Fibroblast of lung (primary cell): ENCODE measurements around the gene GMPS. TPM values are rescaled to one million over a fixed set of nuclear protein-coding genes. Genes with fewer than 3 reads are reported as not detected.

Experiments
- DNase-seq, 2 donors: peaks; one replicate each; pipeline versions ENCODE4 v3.0.0 to v3.0.0-alpha.2; 2010; ENCODE audit warnings: low read depth in 2 of 2
- H2AFZ ChIP-seq: 2 replicates; pipeline ENCODE4 v1.5.1; 2012; ENCODE audit warnings: low read length, control low read depth, inconsistent platforms
- H3K27ac ChIP-seq: 2 replicates; pipeline ENCODE4 v1.5.1; 2011; ENCODE audit warnings: low read length, control low read depth; ENCODE audit not compliant: insufficient read depth
- H3K27me3 ChIP-seq: 2 replicates; pipeline ENCODE4 v1.5.1; 2011; ENCODE audit warnings: mild to moderate bottlenecking, low read length; ENCODE audit not compliant: control insufficient read depth, insufficient read depth
- H3K36me3 ChIP-seq: 2 replicates; pipeline ENCODE4 v1.5.1; 2011; ENCODE audit warnings: low read length; ENCODE audit not compliant: control insufficient read depth, insufficient read depth
- H3K4me1 ChIP-seq: 2 replicates; pipeline ENCODE4 v1.5.1; 2011; ENCODE audit warnings: low read length; ENCODE audit not compliant: control insufficient read depth, insufficient read depth; ENCODE audit errors: extremely low read depth
- H3K4me2 ChIP-seq: 2 replicates; pipeline ENCODE4 v1.5.1; 2011; ENCODE audit warnings: low read length, control low read depth; ENCODE audit not compliant: insufficient read depth; ENCODE audit errors: extremely low read depth
- H3K4me3 ChIP-seq, 4 experiments: fragments of 200-600 bp in 1 of 4; sonication (generic) in 1 of 4; replicated peaks in 1 of 4; 2 replicates each; pipeline ENCODE4 v1.5.1; 2011 to 2016; ENCODE audit warnings: low read length in 4 of 4, low read depth in 3 of 4, mild to moderate bottlenecking in 3 of 4, control low read depth in 2 of 4, inconsistent platforms in 1 of 4, mixed read lengths in 1 of 4; ENCODE audit not compliant: insufficient read depth in 1 of 4; ENCODE audit errors: control extremely low read depth in 1 of 4
- H3K79me2 ChIP-seq: 2 replicates; pipeline ENCODE4 v1.5.1; 2012; ENCODE audit warnings: mild to moderate bottlenecking, low read length, inconsistent platforms; ENCODE audit not compliant: control insufficient read depth, insufficient read depth
- H3K9ac ChIP-seq: 2 replicates; pipeline ENCODE4 v1.5.1; 2011; ENCODE audit warnings: mild to moderate bottlenecking, low read length, control low read depth; ENCODE audit not compliant: insufficient read depth
- H3K9me3 ChIP-seq: 2 replicates; pipeline ENCODE4 v1.5.1; 2012; ENCODE audit warnings: low read depth, low read length; ENCODE audit not compliant: control insufficient read depth, insufficient read depth
- H4K20me1 ChIP-seq: 2 replicates; pipeline ENCODE4 v1.5.1; 2011; ENCODE audit warnings: low read length; ENCODE audit not compliant: control insufficient read depth, insufficient read depth; ENCODE audit errors: extremely low read depth
- CTCF ChIP-seq, 2 donors: IDR thresholded peaks in 1 of 2; conservative IDR thresholded peaks in 1 of 2; 1 replicate in 1 of 2; 2 replicates in 1 of 2; pipeline ENCODE4 v1.5.1; 2011 to 2012; ENCODE audit warnings: low read length in 2 of 2, control low read depth in 1 of 2, inconsistent platforms in 1 of 2, low read depth in 1 of 2, mild to moderate bottlenecking in 1 of 2
- EZH2 ChIP-seq: IDR thresholded peaks from 2 replicates; pipeline ENCODE4 v1.5.1; 2012; ENCODE audit warnings: low read length, control low read depth, mild to moderate bottlenecking; ENCODE audit errors: missing control alignments
- polyA plus RNA-seq, 2 donors: library from polyadenylated mRNA; depleted of rRNA in 1 of 2; stranded (reverse) in 1 of 2; unstranded in 1 of 2; fragments of >200 nt; gene quantifications; 2 replicates each; pipeline ENCODE4 v1.2.1, GENCODE V29; 2011 to 2012; ENCODE audit warnings: missing spikeins in 1 of 2
- total RNA-seq: library from RNA; depleted of rRNA; stranded (reverse); fragments of >200 nt; gene quantifications from 2 replicates; pipeline ENCODE4 v1.2.1, GENCODE V29; 2014

GMPS gene
- total and polyA plus RNA-seq, 2 donors (not counting 1 experiment from before 2014, with no cell fraction given): 20.6 to 93.3 TPM

- Histone ChIP-seq H3K4me1 (no peaks in the 10 kb centered on the region), H3K9ac (no peak overlapping the region), H2AFZ (no peak overlapping the region), H3K36me3 (no peaks in the 10 kb centered on the region), H3K4me3 (peak overlapping the region; percentile 74 to 98 (median 96)), H3K4me2 (peak overlapping the region; percentile 73), H3K27me3 (no peaks in the 10 kb centered on the region), H4K20me1 (no peaks in the 10 kb centered on the region), H3K9me3 (no peaks in the 10 kb centered on the region), H3K27ac (peak overlapping the region; percentile 77), H3K79me2 (peaks cover 45% of the 10 kb centered on the region)
- peak in 1 of 2 donors; percentile 3 for DNase-seq
- no peak for TF ChIP-seq EZH2
- TF ChIP-seq CTCF (conservative IDR thresholded peaks at IDR 0.05 in 1 of 2, IDR thresholded peaks at IDR 0.05 in 1 of 2; ENCODE audit: low read depth in 1 of 2, low read length in 2 of 2): no peak
Measured at GRCh38 chr3:155852341-155852740, 18.1 kb upstream of the GMPS start.

GRCh38 chr3:155853214-155854140, 17.0 kb upstream of the GMPS start:
- Histone ChIP-seq H3K9me3 (no peaks in the 10 kb centered on the region), H3K4me2 (peak overlapping the region; percentile 73), H3K4me3 (peak overlapping the region; percentile 74 to 98 (median 96)), H3K36me3 (no peaks in the 10 kb centered on the region), H2AFZ (peak overlapping the region; percentile 78), H4K20me1 (no peaks in the 10 kb centered on the region), H3K4me1 (no peaks in the 10 kb centered on the region), H3K27ac (peak overlapping the region; percentile 77), H3K9ac (peak overlapping the region; percentile 80), H3K79me2 (peaks cover 41% of the 10 kb centered on the region), H3K27me3 (no peaks in the 10 kb centered on the region)
- TF ChIP-seq CTCF (conservative IDR thresholded peaks at IDR 0.05 in 1 of 2, IDR thresholded peaks at IDR 0.05 in 1 of 2; ENCODE audit: low read depth in 1 of 2, low read length in 2 of 2): no peak
- no peak for TF ChIP-seq EZH2
- DNase-seq: peak; percentile 23 to 44

- Histone ChIP-seq H4K20me1 (no peaks in the 10 kb centered on the region), H3K9ac (peak within 1 kb of the TSS; percentile 80), H3K4me2 (peak within 1 kb of the TSS; percentile 92), H3K27ac (peak within 1 kb of the TSS; percentile 91), H3K79me2 (peaks cover 39% of the 10 kb centered on the region), H3K36me3 (no peaks in the 10 kb centered on the region), H3K9me3 (no peaks in the 10 kb centered on the region), H3K4me1 (no peaks in the 10 kb centered on the region), H2AFZ (peak within 1 kb of the TSS; percentile 91), H3K4me3 (peak within 1 kb of the TSS; percentile 74 to 98 (median 96)), H3K27me3 (no peaks in the 10 kb centered on the region)
- peak; percentile 99 to 100 for DNase-seq
- no peak for TF ChIP-seq CTCF (conservative IDR thresholded peaks at IDR 0.05 in 1 of 2, IDR thresholded peaks at IDR 0.05 in 1 of 2; ENCODE audit: low read depth in 1 of 2, low read length in 2 of 2)
- no peak for TF ChIP-seq EZH2
Measured at GRCh38 chr3:155854141-155854940, 16.1 kb upstream of the GMPS start, which contains the start of gene SLC33A1. Gene SLC33A1, minus strand, starts transcription at chr3:155854427. Its CDS starts 430 bp downstream, at chr3:155853997.
